Activated T-cell treated with anti-CD3 and anti-CD28 coated beads for 24 hours (primary cell): ENCODE measurements around the gene CTNNA2.

Experiments
- DNase-seq: peaks from one replicate; pipeline ENCODE4 v3.0.0-alpha.2; 2020; ENCODE audit warnings: low read depth

The CTNNA2 gene

DNA sequence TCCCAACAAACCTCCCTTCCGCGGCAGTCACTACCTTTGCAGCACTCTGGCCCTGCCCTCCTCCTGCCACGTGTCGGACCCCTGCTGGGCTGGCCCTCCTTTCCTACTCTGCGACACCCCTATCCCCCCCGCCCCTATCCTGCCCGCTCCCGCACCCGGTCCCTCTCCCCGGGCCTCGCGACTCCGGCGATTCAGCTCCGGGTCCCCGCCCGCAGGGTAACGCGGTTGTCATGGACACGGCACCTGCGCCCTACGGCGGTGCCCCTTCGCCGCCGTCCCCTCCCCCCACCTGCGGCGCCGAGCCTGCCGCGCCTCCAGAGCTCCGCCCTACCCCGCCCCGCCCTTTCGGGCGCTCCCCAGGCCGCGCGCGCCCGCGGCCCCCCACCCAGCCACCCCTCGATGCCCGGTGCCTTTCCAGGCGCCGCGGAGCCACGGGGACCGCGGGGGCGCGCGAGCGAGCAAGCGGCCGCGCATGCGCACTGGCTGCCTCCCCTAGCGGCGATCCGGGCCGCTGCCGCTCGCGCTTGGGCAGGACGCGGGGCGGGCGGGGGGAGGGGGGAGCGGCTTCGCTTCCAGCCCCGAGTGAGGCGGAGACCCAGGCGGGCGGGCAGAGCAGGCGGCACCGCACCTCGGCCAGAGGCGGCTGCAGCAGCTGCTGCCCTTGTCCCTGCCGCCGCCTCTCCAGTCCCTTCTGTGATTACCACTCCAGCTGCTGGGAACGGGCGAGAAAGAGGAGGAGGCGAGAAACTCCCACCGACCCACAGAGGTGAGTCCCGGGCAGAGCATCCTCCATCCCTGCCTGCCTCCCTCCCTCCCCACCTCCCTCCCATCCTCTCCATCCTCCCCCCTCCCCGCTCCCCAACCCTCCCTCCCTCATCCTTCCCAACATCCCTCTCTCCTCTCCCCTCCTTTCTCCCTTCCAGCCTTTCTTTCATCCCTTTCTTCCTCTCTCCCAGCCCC lies at the start of gene CTNNA2:
Gene CTNNA2 (plus strand): TSS at position 610 of the 960 bp plus-strand sequence.
- DNase-seq: peak; percentile 4

- no peak for DNase-seq
Observed at GRCh38 chr2:79487399-79487798, 25.5 kb upstream of the CTNNA2 start.

- DNase-seq: no peak
Observed at GRCh38 chr2:79511320-79511951, 1.4 kb upstream of the CTNNA2 start.

DNA sequence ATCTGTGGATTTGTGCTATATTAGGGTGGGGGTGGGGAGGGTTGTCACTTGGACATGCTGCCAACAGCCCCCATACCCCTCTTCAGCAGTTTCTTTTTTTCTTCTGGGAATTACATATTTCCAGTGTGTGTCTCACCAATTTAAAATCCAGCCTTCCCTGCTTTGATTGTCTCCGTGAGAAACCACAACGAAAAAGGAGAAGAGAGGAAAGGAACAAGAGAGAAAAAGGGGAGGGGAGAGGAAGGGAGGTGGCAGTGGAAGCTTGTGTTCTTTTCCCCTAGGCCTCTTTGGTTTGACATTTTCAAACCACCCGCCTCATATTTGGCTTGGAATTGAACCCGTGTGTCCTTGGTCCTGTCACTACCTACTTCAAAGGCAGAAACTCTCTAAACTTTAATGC lies 860 bp downstream of the CTNNA2 start:
- DNase-seq: no peak

- DNase-seq: no peak
Observed at GRCh38 chr2:79529636-79530035, 16.8 kb downstream of the CTNNA2 start.

- no peak for DNase-seq
Observed at GRCh38 chr2:79530443-79530842, 17.6 kb downstream of the CTNNA2 start.

DNA sequence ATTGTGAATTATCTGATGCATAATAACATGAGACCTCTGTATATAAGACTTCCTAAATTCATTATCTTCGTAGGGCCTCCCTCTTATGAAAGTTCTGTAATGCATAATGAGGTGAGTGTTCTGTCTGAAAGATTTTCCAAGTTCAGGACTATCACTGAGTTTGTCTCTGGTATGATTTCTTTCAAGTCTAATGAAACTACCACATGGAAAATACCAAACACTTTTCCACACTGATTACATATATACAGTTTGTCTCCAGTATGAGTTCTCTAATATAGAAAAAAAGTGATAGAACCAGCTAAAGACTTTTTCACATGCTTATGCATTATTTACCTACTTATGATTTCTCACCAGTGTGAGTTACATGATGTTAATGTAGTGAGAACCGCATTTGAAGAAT lies 34.7 kb downstream of the CTNNA2 start:
- DNase-seq: no peak

DNA sequence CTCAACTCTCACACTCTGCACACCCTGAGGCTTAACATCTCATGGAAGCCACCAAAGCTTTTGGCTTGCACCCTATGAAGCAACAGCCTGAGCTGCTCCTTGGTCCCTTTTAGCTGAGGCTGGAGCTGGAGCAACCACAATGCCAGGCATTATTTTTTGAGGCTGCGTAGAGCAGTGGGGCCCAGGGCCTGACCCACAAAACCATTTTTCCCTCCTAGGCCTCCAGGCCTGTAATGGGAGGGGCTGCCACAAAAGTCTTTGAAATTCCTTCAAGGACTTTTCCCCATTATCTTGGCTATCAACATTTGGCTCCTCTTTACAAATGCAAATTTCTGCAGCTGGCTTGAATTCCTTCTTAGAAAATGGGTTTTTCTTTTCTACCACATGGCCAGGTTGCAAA lies 39.8 kb downstream of the CTNNA2 start:
- DNase-seq: no peak

GRCh38 chr2:79554899-79555298 lies 42.0 kb downstream of the CTNNA2 start:
- no peak for DNase-seq

DNA sequence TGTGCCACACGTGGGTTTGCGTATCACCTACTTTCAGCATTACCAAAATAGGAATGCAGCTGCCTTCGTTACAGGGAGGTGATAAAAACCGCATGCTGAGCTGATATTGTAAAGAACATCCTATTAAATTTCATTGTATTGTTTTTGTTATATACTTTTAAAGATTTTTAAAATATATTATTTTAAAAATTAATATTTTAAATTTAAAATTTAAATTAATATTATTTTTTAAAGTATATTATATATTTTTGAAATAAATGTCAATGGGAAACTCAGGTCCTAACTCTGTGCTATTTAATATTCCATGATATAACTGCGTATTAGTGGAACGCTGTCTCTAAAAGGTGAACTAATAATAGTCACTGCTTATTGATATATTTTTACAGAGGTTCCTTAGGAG lies 51.2 kb downstream of the CTNNA2 start:
- no peak for DNase-seq

DNA sequence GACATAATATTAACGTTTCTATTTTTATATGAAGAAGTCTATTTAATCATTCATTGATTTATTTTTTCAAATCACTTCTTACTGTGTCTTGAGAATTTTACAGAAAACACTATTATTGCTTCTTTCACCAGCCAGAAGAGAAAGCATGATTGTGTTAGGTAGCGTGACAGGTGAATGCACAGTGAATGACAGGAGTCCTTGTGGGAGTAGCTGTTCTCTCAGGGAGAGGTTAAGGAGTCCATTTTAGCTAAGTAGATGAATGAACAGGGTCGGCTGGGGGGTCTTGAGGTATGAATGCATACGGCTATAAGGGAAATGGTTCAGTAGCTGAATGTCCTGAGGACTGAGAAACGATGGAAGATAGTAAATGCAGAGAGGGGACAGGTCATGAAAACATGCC lies 56.2 kb downstream of the CTNNA2 start:
- no peak for DNase-seq

DNA sequence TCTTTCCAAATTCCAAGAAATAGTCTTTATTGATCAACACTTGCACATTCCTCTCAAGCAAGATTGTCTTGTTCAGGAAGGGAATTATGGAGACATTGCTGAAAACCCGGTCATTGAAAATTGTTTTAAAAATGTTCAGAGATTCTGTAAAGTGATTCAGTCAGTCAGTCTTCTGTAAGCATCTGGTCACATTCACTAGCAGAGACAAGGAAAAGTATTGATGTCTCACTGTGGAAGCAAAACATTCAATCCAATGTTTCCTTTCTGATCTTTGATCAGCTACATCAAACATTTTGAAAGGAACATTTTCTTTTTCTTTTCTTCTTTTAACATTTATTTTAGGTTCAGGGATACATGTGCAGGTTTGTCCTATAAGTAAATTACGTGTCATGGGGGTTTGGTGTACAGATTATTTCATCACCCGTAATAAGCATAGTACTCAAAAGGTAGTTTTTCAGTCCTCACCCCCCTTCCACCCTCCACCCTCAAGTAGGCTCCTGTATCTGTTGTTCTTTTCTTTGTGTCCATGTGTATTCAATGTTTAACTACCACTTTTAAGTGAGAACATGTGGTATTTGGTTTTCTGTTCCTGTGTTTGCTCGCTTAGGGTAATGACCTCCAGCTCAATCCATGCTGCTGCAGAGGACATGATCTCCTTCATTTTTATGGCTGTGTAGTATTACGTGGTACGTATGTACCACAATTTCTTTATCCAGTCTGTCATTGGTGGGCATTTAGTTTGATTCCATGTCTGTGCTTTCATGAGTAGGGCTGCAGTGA lies 61.2 kb downstream of the CTNNA2 start:
- no peak for DNase-seq

DNA sequence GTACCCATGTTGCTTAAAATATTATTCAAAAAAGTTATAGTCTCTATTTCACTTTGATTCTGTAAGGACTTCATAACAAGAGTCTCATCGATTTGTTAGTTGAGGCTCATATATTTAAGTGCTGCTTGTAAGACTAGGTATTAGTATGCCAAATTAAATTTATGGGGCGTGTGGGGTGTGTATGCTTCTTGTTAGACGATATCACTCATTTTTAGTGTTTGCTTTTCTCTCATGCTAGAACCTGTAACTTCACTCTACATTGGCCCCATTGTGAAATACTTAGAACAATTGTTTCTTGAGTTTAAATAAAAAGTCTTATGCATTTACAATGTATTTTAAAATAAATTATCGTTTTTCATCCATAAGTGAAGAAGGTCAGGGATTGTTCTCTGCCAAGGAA lies 63.6 kb downstream of the CTNNA2 start:
- DNase-seq: no peak

- DNase-seq: no peak
Observed at GRCh38 chr2:79578952-79579351, 66.1 kb downstream of the CTNNA2 start.

DNA sequence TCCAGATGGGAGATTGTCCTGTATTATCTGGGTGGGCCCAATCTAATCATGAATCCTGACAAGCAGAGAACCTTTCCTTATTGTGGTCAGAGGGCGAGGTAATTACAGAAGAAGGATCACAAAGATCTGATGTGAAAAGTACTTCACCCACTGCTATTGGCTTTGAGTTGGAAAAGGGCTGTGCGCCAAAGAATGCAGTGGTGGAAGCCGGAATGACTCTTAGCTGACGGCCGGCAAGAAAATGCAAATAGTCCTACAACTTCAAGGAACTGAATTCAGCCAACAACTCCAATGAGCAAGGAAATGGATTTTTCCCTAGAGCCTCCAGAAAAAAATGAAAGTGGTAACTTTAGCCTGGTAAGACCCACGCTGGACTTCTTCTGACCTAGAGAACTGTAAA lies 67.3 kb downstream of the CTNNA2 start:
- DNase-seq: no peak

GRCh38 chr2:79585701-79586433 lies 73.0 kb downstream of the CTNNA2 start:
- DNase-seq: no peak

- no peak for DNase-seq
Observed at GRCh38 chr2:79591281-79591680, 78.4 kb downstream of the CTNNA2 start.

DNA sequence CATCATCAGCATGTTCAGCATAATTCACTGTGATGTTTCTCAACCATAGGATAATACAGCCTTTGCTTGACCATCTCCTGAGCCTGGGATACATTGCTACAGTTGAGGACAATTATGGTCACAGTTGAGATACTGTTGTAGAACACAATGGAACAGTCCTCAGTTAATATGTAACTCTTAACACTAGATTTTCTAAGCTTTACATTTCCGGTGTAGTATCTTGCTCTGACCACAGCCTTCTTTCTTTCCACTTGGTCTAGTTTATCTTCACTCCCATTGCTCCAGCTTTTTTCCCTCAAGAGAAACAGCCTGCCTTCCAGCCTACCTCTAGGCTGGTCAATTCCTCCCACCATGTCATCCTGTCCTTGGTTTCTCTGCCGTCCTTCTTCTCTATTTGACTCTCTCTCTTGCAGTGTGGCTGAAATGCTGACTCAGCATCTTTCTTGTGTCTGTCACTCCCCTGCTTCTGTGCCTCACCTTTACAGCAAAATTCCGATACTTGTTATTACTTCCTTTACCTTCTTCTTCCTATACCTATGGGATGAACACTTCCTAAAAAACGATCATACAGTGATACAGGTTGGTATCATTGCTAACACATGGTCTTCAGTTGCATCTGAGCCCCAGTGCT lies 80.5 kb downstream of the CTNNA2 start:
- DNase-seq: no peak

GRCh38 chr2:79596403-79596802 lies 83.6 kb downstream of the CTNNA2 start:
- DNase-seq: no peak

DNA sequence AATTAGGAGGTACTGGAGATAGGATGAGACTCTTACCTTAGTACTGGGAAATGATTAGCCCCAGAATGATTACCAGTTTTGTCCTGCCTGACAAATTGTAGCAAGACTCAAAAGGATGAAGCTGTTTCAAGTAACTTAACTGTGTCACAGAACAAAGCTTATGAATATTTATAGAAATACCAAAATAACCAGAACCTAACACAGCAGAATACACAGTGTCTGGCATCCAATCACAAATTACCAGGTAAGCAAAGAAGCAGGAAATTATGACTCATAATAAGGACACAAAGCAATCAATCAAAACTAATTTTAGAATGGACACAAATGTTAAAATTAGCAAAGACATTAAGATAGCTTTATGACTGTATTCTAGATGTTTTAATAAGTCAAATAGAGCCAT lies 91.9 kb downstream of the CTNNA2 start:
- DNase-seq: no peak

- no peak for DNase-seq
Observed at GRCh38 chr2:79611448-79612016, 98.7 kb downstream of the CTNNA2 start.
